ENCODE results near the gene WARS2.

DNA sequence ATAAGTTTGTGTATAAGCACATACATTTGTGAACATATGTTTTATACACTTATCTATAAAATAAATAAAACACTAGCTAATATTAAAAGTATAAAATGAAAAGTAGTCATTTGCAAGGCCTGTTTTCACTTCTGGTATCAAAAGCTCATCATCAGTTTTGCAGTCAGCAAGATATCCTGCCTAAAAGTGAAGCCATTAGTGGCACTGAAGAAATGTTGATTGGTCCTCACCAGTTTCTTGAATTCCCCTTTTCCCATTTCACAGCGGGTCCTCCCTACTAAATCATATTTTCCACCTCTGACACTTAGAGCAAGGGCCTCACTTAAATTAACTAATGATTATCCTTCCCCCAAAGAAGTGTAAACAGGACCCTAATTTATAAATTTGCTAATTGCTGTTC is 159.0 kb downstream of the WARS2 start:
- TF ChIP-seq, protein P1, sequence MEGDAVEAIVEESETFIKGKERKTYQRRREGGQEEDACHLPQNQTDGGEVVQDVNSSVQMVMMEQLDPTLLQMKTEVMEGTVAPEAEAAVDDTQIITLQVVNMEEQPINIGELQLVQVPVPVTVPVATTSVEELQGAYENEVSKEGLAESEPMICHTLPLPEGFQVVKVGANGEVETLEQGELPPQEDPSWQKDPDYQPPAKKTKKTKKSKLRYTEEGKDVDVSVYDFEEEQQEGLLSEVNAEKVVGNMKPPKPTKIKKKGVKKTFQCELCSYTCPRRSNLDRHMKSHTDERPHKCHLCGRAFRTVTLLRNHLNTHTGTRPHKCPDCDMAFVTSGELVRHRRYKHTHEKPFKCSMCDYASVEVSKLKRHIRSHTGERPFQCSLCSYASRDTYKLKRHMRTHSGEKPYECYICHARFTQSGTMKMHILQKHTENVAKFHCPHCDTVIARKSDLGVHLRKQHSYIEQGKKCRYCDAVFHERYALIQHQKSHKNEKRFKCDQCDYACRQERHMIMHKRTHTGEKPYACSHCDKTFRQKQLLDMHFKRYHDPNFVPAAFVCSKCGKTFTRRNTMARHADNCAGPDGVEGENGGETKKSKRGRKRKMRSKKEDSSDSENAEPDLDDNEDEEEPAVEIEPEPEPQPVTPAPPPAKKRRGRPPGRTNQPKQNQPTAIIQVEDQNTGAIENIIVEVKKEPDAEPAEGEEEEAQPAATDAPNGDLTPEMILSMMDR (IDR thresholded peaks at IDR 0.05 in 2 of 3, conservative IDR thresholded peaks at IDR 0.05 in 1 of 3; ENCODE audit: borderline replicate concordance in 1 of 3, insufficient read depth in 1 of 3, low read depth in 2 of 3, low read length in 2 of 3) = no peak
- TF ChIP-seq CEBPB (IDR thresholded peaks at IDR 0.05; ENCODE audit: low read depth) = no peak
- no peak for TF ChIP-seq EZH2 (IDR thresholded peaks at IDR 0.05)
- TF ChIP-seq RAD21 (IDR thresholded peaks at IDR 0.05; ENCODE audit: low read depth) = no peak
- TF ChIP-seq EZH2phosphoT487 (IDR thresholded peaks at IDR 0.05; ENCODE audit: borderline replicate concordance) = no peak
- TF ChIP-seq POLR2A (IDR thresholded peaks at IDR 0.05; ENCODE audit: borderline replicate concordance, extremely low read depth, insufficient read depth, insufficient read length) = no peak
- TF ChIP-seq, protein P2, sequence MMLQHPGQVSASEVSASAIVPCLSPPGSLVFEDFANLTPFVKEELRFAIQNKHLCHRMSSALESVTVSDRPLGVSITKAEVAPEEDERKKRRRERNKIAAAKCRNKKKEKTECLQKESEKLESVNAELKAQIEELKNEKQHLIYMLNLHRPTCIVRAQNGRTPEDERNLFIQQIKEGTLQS (IDR thresholded peaks at IDR 0.05) = no peak
- TF ChIP-seq POLR2AphosphoS5 (IDR thresholded peaks at IDR 0.05; ENCODE audit: low read depth, low read length) = no peak
- TF ChIP-seq, protein P3, sequence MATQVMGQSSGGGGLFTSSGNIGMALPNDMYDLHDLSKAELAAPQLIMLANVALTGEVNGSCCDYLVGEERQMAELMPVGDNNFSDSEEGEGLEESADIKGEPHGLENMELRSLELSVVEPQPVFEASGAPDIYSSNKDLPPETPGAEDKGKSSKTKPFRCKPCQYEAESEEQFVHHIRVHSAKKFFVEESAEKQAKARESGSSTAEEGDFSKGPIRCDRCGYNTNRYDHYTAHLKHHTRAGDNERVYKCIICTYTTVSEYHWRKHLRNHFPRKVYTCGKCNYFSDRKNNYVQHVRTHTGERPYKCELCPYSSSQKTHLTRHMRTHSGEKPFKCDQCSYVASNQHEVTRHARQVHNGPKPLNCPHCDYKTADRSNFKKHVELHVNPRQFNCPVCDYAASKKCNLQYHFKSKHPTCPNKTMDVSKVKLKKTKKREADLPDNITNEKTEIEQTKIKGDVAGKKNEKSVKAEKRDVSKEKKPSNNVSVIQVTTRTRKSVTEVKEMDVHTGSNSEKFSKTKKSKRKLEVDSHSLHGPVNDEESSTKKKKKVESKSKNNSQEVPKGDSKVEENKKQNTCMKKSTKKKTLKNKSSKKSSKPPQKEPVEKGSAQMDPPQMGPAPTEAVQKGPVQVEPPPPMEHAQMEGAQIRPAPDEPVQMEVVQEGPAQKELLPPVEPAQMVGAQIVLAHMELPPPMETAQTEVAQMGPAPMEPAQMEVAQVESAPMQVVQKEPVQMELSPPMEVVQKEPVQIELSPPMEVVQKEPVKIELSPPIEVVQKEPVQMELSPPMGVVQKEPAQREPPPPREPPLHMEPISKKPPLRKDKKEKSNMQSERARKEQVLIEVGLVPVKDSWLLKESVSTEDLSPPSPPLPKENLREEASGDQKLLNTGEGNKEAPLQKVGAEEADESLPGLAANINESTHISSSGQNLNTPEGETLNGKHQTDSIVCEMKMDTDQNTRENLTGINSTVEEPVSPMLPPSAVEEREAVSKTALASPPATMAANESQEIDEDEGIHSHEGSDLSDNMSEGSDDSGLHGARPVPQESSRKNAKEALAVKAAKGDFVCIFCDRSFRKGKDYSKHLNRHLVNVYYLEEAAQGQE (IDR thresholded peaks at IDR 0.05; ENCODE audit: low read depth) = no peak
- TF ChIP-seq JUND (IDR thresholded peaks at IDR 0.05) = no peak
- TF ChIP-seq, protein P4, sequence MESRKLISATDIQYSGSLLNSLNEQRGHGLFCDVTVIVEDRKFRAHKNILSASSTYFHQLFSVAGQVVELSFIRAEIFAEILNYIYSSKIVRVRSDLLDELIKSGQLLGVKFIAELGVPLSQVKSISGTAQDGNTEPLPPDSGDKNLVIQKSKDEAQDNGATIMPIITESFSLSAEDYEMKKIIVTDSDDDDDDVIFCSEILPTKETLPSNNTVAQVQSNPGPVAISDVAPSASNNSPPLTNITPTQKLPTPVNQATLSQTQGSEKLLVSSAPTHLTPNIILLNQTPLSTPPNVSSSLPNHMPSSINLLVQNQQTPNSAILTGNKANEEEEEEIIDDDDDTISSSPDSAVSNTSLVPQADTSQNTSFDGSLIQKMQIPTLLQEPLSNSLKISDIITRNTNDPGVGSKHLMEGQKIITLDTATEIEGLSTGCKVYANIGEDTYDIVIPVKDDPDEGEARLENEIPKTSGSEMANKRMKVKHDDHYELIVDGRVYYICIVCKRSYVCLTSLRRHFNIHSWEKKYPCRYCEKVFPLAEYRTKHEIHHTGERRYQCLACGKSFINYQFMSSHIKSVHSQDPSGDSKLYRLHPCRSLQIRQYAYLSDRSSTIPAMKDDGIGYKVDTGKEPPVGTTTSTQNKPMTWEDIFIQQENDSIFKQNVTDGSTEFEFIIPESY (IDR thresholded peaks at IDR 0.05; ENCODE audit: extremely low read depth, insufficient replicate concordance, low read length) = no peak
- TF ChIP-seq, protein P5, sequence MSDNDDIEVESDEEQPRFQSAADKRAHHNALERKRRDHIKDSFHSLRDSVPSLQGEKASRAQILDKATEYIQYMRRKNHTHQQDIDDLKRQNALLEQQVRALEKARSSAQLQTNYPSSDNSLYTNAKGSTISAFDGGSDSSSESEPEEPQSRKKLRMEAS (IDR thresholded peaks at IDR 0.05) = no peak
